Esophagus muscularis mucosa (tissue), 4 donors: ENCODE results near the gene NKIRAS2. TPM values are rescaled to one million over a fixed set of nuclear protein-coding genes. Genes with fewer than 3 reads are reported as not detected.

Experiments used
- DNase-seq: peaks from one replicate; pipeline ENCODE4 v3.0.0-alpha.2; 2017; ENCODE audit errors: extremely low spot score
- H3K27ac ChIP-seq, 4 donors: fragments of 200-600 bp; sonication (generic); replicated peaks in 1 of 4; 1 replicate in 3 of 4; 2 replicates in 1 of 4; pipeline ENCODE4 v1.5.1; 2016 to 2019; ENCODE audit warnings: mild to moderate bottlenecking in 1 of 4
- H3K27me3 ChIP-seq, 4 donors: fragments of 200-600 bp; sonication (generic); one replicate each; pipeline versions ENCODE4 v1.5.1 to v1.6.0; 2016 to 2019
- H3K36me3 ChIP-seq, 4 donors: fragments of 200-600 bp; sonication (generic); one replicate each; pipeline ENCODE4 v1.5.1; 2016 to 2019
- H3K4me1 ChIP-seq, 4 donors: fragments of 200-600 bp; sonication (generic); one replicate each; pipeline ENCODE4 v1.5.1; 2016 to 2019
- H3K4me3 ChIP-seq, 4 donors: fragments of 200-600 bp; sonication (generic); 1 replicate in 2 of 4; 2 replicates in 2 of 4; pipeline ENCODE4 v1.5.1; 2016 to 2019; ENCODE audit warnings: mild to moderate bottlenecking in 4 of 4, moderate library complexity in 1 of 4
- H3K9me3 ChIP-seq, 4 donors: fragments of 200-600 bp; sonication (generic); 1 replicate in 3 of 4; 2 replicates in 1 of 4; pipeline ENCODE4 v1.5.1; 2016 to 2019
- CTCF ChIP-seq, 3 experiments: fragments of 200-600 bp in 2 of 3; fragments of 450-650 bp in 1 of 3; sonication (generic) in 2 of 3; IDR thresholded peaks; one replicate each; pipeline ENCODE4 v1.5.1; 2017 to 2019; ENCODE audit warnings: antibody characterized with exemption in 3 of 3, mild to moderate bottlenecking in 2 of 3, moderate library complexity in 1 of 3
- EP300 ChIP-seq: sonication (generic); formaldehyde crosslinking; IDR thresholded peaks from one replicate; pipeline ENCODE4 v1.6.1; 2017; ENCODE audit warnings: antibody characterized with exemption
- POLR2A ChIP-seq: fragments of 450-650 bp; IDR thresholded peaks from one replicate; pipeline ENCODE4 v1.6.1; 2017; ENCODE audit warnings: antibody characterized with exemption, moderate library complexity, mild to moderate bottlenecking, low read depth
- POLR2AphosphoS5 ChIP-seq, 2 donors: sonication (generic); formaldehyde crosslinking; IDR thresholded peaks; one replicate each; pipeline ENCODE4 v1.6.1; 2017; ENCODE audit warnings: antibody characterized with exemption in 2 of 2
- WGBS: methylation state at CpG from one replicate; pipeline ENCODE4 v1.1.5; 2018; 5-methylcytosine and 5-hydroxymethylcytosine counted together
- intact Hi-C: fragments of 100-400 bp; cut with DNase I; formaldehyde crosslinking; loops from one replicate; pipeline ENCODE4 v1.15.1; 2023
- total RNA-seq, 4 donors: library from RNA; depleted of rRNA; stranded (reverse); fragments of >200 nt; gene quantifications; one replicate each; pipeline versions ENCODE4 v1.1.0 to v1.2.1, GENCODE V29; 2016

Gene NKIRAS2
- total RNA-seq, 4 donors from 2014 or later: 44.0 to 74.3 (median 59.0) TPM

GRCh38 chr17:42027590-42027889 is 7.7 kb downstream of the NKIRAS2 start:
- Histone ChIP-seq H3K27ac (no peak overlapping the region), H3K27me3 (peaks cover 0 to 34% (median 7%) of the 10 kb centered on the region in 4 donors), H3K4me3 (no peak overlapping the region), H3K36me3 (peaks cover 13 to 19% (median 18%) of the 10 kb centered on the region in 4 donors), H3K9me3 (no peaks in the 10 kb centered on the region), H3K4me1 (peaks cover 18 to 27% (median 19%) of the 10 kb centered on the region in 4 donors)
- TF ChIP-seq EP300: no peak
- no peak for TF ChIP-seq CTCF (IDR thresholded peaks at IDR 0.05)
- TF ChIP-seq POLR2A: no peak
- TF ChIP-seq POLR2AphosphoS5 (IDR thresholded peaks at IDR 0.05): no peak
- no peak for DNase-seq
- WGBS: 100% methylated on average over 1 of the region's 5 CpGs
- intact Hi-C loops: loop anchor here (2.0 kb wide), 1 partner anchor 89 kb away; no protein-coding TSS in a partner anchor

GRCh38 chr17:42027961-42028790 is 8.3 kb downstream of the NKIRAS2 start:
- TF ChIP-seq EP300: no peak
- no peak for TF ChIP-seq CTCF (IDR thresholded peaks at IDR 0.05)
- no peak for TF ChIP-seq POLR2AphosphoS5 (IDR thresholded peaks at IDR 0.05)
- no peak for TF ChIP-seq POLR2A
- peaks cover 10 to 13% (median 11%) of the 10 kb centered on the region in 4 donors for H3K36me3 ChIP-seq
- H3K4me1 ChIP-seq: peaks cover 18 to 27% (median 19%) of the 10 kb centered on the region in 4 donors
- 58% methylated on average over 9 of the region's 19 CpGs for WGBS
- intact Hi-C loops: loop anchor here (2.0 kb wide), 1 partner anchor 89 kb away; no protein-coding TSS in a partner anchor
- H3K27ac ChIP-seq: no peak overlapping the region
- H3K9me3 ChIP-seq: no peaks in the 10 kb centered on the region
- DNase-seq: no peak
- no peak overlapping the region for H3K4me3 ChIP-seq
- H3K27me3 ChIP-seq: peaks cover 0 to 36% (median 7%) of the 10 kb centered on the region in 4 donors

- intact Hi-C loops: no loop called here
- 69% methylated on average over 7 of the region's 7 CpGs for WGBS
- Histone ChIP-seq H3K4me3 (no peak overlapping the region), H3K9me3 (no peaks in the 10 kb centered on the region), H3K36me3 (peaks cover 4 to 7% (median 5%) of the 10 kb centered on the region in 4 donors), H3K4me1 (peaks cover 15 to 27% (median 19%) of the 10 kb centered on the region in 4 donors), H3K27me3 (peaks cover 0 to 42% (median 7%) of the 10 kb centered on the region in 4 donors), H3K27ac (no peak overlapping the region)
- no peak for DNase-seq
- TF ChIP-seq POLR2AphosphoS5 (IDR thresholded peaks at IDR 0.05): no peak
- no peak for TF ChIP-seq CTCF (IDR thresholded peaks at IDR 0.05)
- TF ChIP-seq POLR2A: no peak
- TF ChIP-seq EP300: no peak
Observed at GRCh38 chr17:42028791-42029127, 8.9 kb downstream of the NKIRAS2 start.

DNA sequence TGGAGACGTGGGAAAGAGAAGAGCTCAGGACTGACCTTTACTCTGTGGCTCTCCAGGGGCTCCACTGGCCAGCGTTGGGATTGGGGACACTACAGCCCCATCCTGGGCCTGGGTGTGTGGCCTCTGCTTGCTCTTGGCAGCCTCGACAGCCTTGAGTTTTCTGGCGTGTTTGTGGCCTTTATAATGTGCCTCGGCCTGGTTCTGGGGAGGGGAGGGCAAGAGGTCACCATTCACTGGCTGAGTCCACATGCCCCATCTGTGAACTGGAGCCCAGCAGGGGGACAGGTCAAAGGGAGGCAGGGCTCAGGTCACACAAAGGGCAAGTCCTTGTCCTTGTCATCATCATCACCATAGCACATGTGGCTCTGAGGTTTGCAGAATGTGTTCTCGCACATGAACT is 11.7 kb downstream of the NKIRAS2 start:
- Histone ChIP-seq H3K36me3 (no peaks in the 10 kb centered on the region), H3K4me1 (peaks cover 0 to 6% (median 2%) of the 10 kb centered on the region in 4 donors), H3K27me3 (peaks cover 0 to 56% (median 7%) of the 10 kb centered on the region in 4 donors), H3K9me3 (no peaks in the 10 kb centered on the region), H3K27ac (no peak overlapping the region), H3K4me3 (no peak overlapping the region)
- 44% methylated on average over 6 of the region's 6 CpGs for WGBS
- TF ChIP-seq CTCF (IDR thresholded peaks at IDR 0.05) (no peak), POLR2AphosphoS5 (IDR thresholded peaks at IDR 0.05) (no peak), EP300 (no peak), POLR2A (no peak)
- DNase-seq: no peak
- intact Hi-C loops: no loop called here
